B cell (primary cell): ENCODE data around the gene CD36. TPM values are rescaled to one million over a fixed set of nuclear protein-coding genes. Genes with fewer than 3 reads are reported as not detected.

Source experiments
- ATAC-seq: fragments of 200-7000 bp; cut with Tn5 transposase; one replicate; pipeline ENCODE4 v1.10.0; 2021; ENCODE audit warnings: low read depth, mild to moderate bottlenecking, moderate number of reproducible peaks, moderate library complexity
- CTCF ChIA-PET: fragments of 350-600 bp; sonication (Branson Sonifier 250); formaldehyde crosslinking; loops from one replicate; lab custom pipeline; 2021; ENCODE audit warnings: antibody characterized with exemption, inconsistent platforms; lab: Charles Lee
- POLR2A ChIA-PET: fragments of 350-600 bp; sonication (Branson Sonifier 250); formaldehyde crosslinking; loops from one replicate; lab custom pipeline; 2021; ENCODE audit warnings: antibody characterized with exemption; lab: Charles Lee
- DNase-seq: peaks from one replicate; pipeline ENCODE4 v3.0.0; 2013
- H2AFZ ChIP-seq: 2 replicates; pipeline ENCODE4 v1.6.1; 2012; ENCODE audit warnings: mild to moderate bottlenecking, low read depth, low read length; ENCODE audit not compliant: insufficient read depth, poor library complexity, severe bottlenecking
- H3K27ac ChIP-seq, 2 donors: 1 replicate in 1 of 2; 2 replicates in 1 of 2; pipeline ENCODE4 v1.5.1; 2012 to 2013; ENCODE audit warnings: low read length in 2 of 2, mild to moderate bottlenecking in 2 of 2, moderate library complexity in 1 of 2
- H3K27me3 ChIP-seq, 4 experiments: fragments of 200-600 bp in 1 of 4; sonication (generic) in 1 of 4; replicated peaks in 1 of 4; 1 replicate in 2 of 4; 2 replicates in 2 of 4; pipeline versions ENCODE4 v1.6.1 to v1.7.0; 2013 to 2016; ENCODE audit warnings: low read length in 3 of 4, mild to moderate bottlenecking in 2 of 4, mixed read lengths in 1 of 4, moderate library complexity in 1 of 4; ENCODE audit not compliant: insufficient read depth in 4 of 4, control insufficient read depth in 3 of 4; ENCODE audit errors: control extremely low read depth in 1 of 4
- H3K36me3 ChIP-seq, 2 experiments: replicated peaks in 1 of 2; 1 replicate in 1 of 2; 2 replicates in 1 of 2; pipeline versions ENCODE4 v1.6.1 to v1.7.1; 2013; ENCODE audit warnings: low read length in 1 of 2; ENCODE audit not compliant: insufficient read depth in 2 of 2, control insufficient read depth in 1 of 2; ENCODE audit errors: control extremely low read depth in 1 of 2, extremely low read depth in 1 of 2
- H3K4me1 ChIP-seq, 2 donors: fragments of 200-600 bp in 1 of 2; sonication (generic) in 1 of 2; 1 replicate in 1 of 2; 2 replicates in 1 of 2; pipeline versions ENCODE4 v1.5.1 to v1.6.1; 2013 to 2017; ENCODE audit warnings: low read length in 2 of 2; ENCODE audit not compliant: control insufficient read depth in 2 of 2, insufficient read depth in 2 of 2
- H3K4me2 ChIP-seq: replicated peaks from 2 replicates; pipeline ENCODE3; 2012; ENCODE audit warnings: mild to moderate bottlenecking, low read depth, low read length; ENCODE audit not compliant: poor library complexity, severe bottlenecking
- H3K4me3 ChIP-seq, 5 experiments: fragments of 200-600 bp in 1 of 5; sonication (generic) in 1 of 5; 1 replicate in 3 of 5; 2 replicates in 2 of 5; pipeline versions ENCODE4 v1.5.1 to v1.7.0; 2011 to 2016; ENCODE audit warnings: low read length in 4 of 5, mild to moderate bottlenecking in 4 of 5, low read depth in 2 of 5, control low read depth in 1 of 5, moderate library complexity in 1 of 5; ENCODE audit not compliant: insufficient read depth in 1 of 5; ENCODE audit errors: control extremely low read depth in 1 of 5, extremely low read depth in 1 of 5
- H3K79me2 ChIP-seq: fragments of 200-600 bp; sonication (generic); one replicate; pipeline ENCODE4 v1.6.0; 2016; ENCODE audit warnings: low read length; ENCODE audit not compliant: control insufficient read depth, insufficient read depth
- H3K9ac ChIP-seq: fragments of 200-600 bp; sonication (generic); 2 replicates; pipeline ENCODE4 v1.6.1; 2017; ENCODE audit warnings: mild to moderate bottlenecking, low read length, moderate library complexity
- H3K9me3 ChIP-seq, 3 donors: one replicate each; pipeline versions ENCODE4 v1.6.1 to v1.7.1; 2013; ENCODE audit warnings: low read length in 2 of 3; ENCODE audit not compliant: control insufficient read depth in 2 of 3, insufficient read depth in 1 of 3; ENCODE audit errors: control extremely low read depth in 1 of 3
- H4K20me1 ChIP-seq: 2 replicates; pipeline ENCODE4 v1.6.0; 2012; ENCODE audit warnings: mild to moderate bottlenecking, low read length; ENCODE audit not compliant: insufficient read depth, control insufficient read depth, poor library complexity, severe bottlenecking
- H3K27ac Mint-ChIP-seq: one replicate; pipeline ENCODE4 v1.8.0; 2021; ENCODE audit warnings: mixed read lengths
- H3K27me3 Mint-ChIP-seq: one replicate; pipeline ENCODE4 v1.8.0; 2021; ENCODE audit warnings: mixed read lengths
- H3K4me1 Mint-ChIP-seq: one replicate; pipeline ENCODE4 v1.8.0; 2021; ENCODE audit warnings: mixed read lengths
- H3K4me3 Mint-ChIP-seq: one replicate; pipeline ENCODE4 v1.8.0; 2021; ENCODE audit warnings: mixed read lengths
- H3K9me3 Mint-ChIP-seq: one replicate; pipeline ENCODE4 v1.8.0; 2022; ENCODE audit warnings: mixed read lengths; ENCODE audit not compliant: insufficient read depth
- EZH2 ChIP-seq: IDR thresholded peaks from 2 replicates; pipeline ENCODE4 v1.6.1; 2012; ENCODE audit warnings: borderline replicate concordance, low read depth, mild to moderate bottlenecking, moderate library complexity, low read length; ENCODE audit not compliant: insufficient read depth, poor library complexity, severe bottlenecking
- WGBS: methylation state at CpG from one replicate; pipeline ENCODE4 v1.1.5; 2013; ENCODE audit warnings: missing lambda C conversion rate; ENCODE audit not compliant: insufficient coverage; 5-methylcytosine and 5-hydroxymethylcytosine counted together
- intact Hi-C: fragments of 100-400 bp; cut with micrococcal nuclease; formaldehyde crosslinking; loops from one replicate; pipeline ENCODE4 v1.10.0; 2022
- polyA plus RNA-seq: library from polyadenylated mRNA; depleted of rRNA; stranded (reverse); fragments of >200 nt; gene quantifications from 2 replicates; pipeline ENCODE4 v1.2.3, GENCODE V29; 2012
- total RNA-seq, 2 donors: library from RNA; stranded (reverse); fragments of 120-200 nt in 1 of 2; gene quantifications; 1 replicate in 1 of 2; 2 replicates in 1 of 2; pipeline versions ENCODE4 v1.2.3 to v1.2.4, GENCODE V29; 2013 to 2022
- TF ChIP-seq, protein P1 (sequence below): fragments of 200-600 bp; IDR thresholded peaks from one replicate; pipeline ENCODE4 v1.8.0; 2022; ENCODE audit warnings: antibody characterized with exemption, mild to moderate bottlenecking

Gene CD36
- total and polyA plus RNA-seq, 2 donors (not counting 1 experiment from before 2014, with no cell fraction given), result 0.37 to 2.3 TPM

- Histone ChIP-seq H3K9me3 (no peaks in the 10 kb centered on the region), H3K27ac (no peak overlapping the region), H3K79me2 (no peaks in the 10 kb centered on the region), H2AFZ (no peak overlapping the region), H3K4me3 (no peak overlapping the region), H3K4me1 (no peaks in the 10 kb centered on the region), H4K20me1 (no peaks in the 10 kb centered on the region), H3K27me3 (no peaks in the 10 kb centered on the region), H3K4me2 (no peak overlapping the region), H3K9ac (no peak overlapping the region), H3K36me3 (no peaks in the 10 kb centered on the region)
- Mint-ChIP-seq H3K4me1 (no peaks in the 10 kb centered on the region), H3K9me3 (no peaks in the 10 kb centered on the region), H3K4me3 (no peak overlapping the region), H3K27ac (no peak overlapping the region), H3K27me3 (no peaks in the 10 kb centered on the region)
- ATAC-seq, result no peak
- WGBS, result no CpG with 5 or more reads among the region's 1 CpG
- POLR2A ChIA-PET, result no interaction called here
- intact Hi-C loops, result no loop called here
- CTCF ChIA-PET, result no interaction called here
- TF ChIP-seq EZH2, result no peak
- TF ChIP-seq, protein P1, sequence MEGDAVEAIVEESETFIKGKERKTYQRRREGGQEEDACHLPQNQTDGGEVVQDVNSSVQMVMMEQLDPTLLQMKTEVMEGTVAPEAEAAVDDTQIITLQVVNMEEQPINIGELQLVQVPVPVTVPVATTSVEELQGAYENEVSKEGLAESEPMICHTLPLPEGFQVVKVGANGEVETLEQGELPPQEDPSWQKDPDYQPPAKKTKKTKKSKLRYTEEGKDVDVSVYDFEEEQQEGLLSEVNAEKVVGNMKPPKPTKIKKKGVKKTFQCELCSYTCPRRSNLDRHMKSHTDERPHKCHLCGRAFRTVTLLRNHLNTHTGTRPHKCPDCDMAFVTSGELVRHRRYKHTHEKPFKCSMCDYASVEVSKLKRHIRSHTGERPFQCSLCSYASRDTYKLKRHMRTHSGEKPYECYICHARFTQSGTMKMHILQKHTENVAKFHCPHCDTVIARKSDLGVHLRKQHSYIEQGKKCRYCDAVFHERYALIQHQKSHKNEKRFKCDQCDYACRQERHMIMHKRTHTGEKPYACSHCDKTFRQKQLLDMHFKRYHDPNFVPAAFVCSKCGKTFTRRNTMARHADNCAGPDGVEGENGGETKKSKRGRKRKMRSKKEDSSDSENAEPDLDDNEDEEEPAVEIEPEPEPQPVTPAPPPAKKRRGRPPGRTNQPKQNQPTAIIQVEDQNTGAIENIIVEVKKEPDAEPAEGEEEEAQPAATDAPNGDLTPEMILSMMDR, result no peak
- DNase-seq, result no peak
These were observed 46.8 kb upstream of the CD36 start for GRCh38 chr7:80591654-80592053.

DNA sequence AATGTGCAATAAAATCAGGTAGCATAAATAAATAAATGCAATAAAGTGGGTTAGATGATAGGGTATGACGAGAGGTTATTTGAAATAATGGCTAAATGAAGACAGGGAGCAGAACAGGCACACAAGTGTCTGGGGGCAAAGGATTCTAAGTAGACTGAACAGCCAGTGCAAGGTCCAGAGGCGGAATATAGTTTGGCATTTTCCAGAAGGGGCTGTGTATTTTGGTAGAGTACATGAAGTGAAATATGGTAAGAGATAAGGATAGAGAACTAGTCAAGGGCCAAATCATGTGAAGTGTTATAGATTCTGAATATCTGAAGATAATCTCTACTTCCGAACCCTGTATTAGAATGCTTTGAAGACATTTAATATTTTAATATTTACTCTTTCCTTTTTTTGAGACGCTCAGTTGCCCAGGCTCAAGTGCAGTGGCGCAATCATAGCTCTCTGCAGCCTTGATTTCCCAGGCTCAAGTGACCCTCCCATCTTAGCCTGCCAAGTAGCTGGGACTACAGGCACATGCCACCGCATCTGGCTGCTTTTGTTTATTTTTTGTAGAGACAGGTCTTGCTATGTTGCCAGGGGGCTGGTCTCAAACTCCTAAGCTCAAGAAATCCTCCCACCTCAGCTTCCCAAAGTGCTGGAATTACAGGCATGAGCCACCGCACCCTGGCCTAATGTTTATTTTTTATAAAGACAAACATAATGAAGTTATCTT is 44.4 kb upstream of the CD36 start:
- Histone ChIP-seq H3K79me2 (no peaks in the 10 kb centered on the region), H2AFZ (no peak overlapping the region), H3K4me3 (no peak overlapping the region), H3K4me2 (no peak overlapping the region), H3K4me1 (no peaks in the 10 kb centered on the region), H3K9me3 (no peaks in the 10 kb centered on the region), H3K36me3 (no peaks in the 10 kb centered on the region), H3K9ac (no peak overlapping the region), H3K27ac (no peak overlapping the region), H4K20me1 (no peaks in the 10 kb centered on the region), H3K27me3 (no peaks in the 10 kb centered on the region)
- Mint-ChIP-seq H3K27ac (no peak overlapping the region), H3K9me3 (no peaks in the 10 kb centered on the region), H3K4me1 (no peaks in the 10 kb centered on the region), H3K4me3 (no peak overlapping the region), H3K27me3 (no peaks in the 10 kb centered on the region)
- intact Hi-C loops, result no loop called here
- WGBS, result 92% methylated on average over 4 of the region's 7 CpGs
- no peak for ATAC-seq
- POLR2A ChIA-PET, result no interaction called here
- DNase-seq, result no peak
- CTCF ChIA-PET, result no interaction called here
- TF ChIP-seq EZH2, result no peak
- TF ChIP-seq, protein P1, result no peak
